ENCODE results near the gene KLHL17.
"Not testable (repeated sequence)": the region's sequence is repeated elsewhere in the genome, so short reads cannot be mapped to it uniquely, and the experiment has no call there.

The KLHL17 gene

DNA sequence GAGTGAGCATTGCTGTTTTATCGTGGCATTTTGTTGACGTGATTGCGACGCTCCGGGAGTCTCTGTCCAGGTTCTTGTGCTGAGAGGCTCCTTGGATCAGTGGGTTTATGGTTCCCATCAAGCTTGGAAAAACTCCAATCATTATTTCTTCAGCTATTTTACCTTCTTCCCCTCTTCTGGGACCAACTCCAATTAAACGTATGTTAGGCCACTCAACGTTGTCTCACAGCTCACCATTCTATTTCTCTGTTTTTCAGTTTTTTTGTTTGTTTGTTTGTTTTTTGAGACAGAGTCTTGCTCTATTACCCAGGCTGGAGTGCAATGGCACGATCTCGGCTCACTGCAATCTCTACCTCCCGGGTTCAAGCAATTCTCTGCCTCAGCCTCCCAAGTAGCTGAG lies 31.5 kb downstream of the KLHL17 start:
- Histone ChIP-seq H4K20me1 (ENCODE audit: insufficient read depth) (no peaks in the 10 kb centered on the region), H3K4me1 (ENCODE audit: low read depth, poor library complexity, severe bottlenecking) (peaks cover 4% of the 10 kb centered on the region), H3K9ac (no peak overlapping the region), H3K4me2 (no peak overlapping the region), H3K27me3 (ENCODE audit: insufficient read depth, low read depth) (peaks cover 95% of the 10 kb centered on the region), H3K27ac (no peak overlapping the region), H3K4me3 (IDR thresholded peaks at IDR 0.05; ENCODE audit: insufficient read depth, low read depth, low read length) (no peak overlapping the region), H3K36me3 (ENCODE audit: insufficient read depth) (no peaks in the 10 kb centered on the region), H2AFZ (ENCODE audit: low read depth) (no peak overlapping the region), H3K79me2 (ENCODE audit: insufficient read depth, low read depth) (no peaks in the 10 kb centered on the region)
- TF ChIP-seq, protein P1, sequence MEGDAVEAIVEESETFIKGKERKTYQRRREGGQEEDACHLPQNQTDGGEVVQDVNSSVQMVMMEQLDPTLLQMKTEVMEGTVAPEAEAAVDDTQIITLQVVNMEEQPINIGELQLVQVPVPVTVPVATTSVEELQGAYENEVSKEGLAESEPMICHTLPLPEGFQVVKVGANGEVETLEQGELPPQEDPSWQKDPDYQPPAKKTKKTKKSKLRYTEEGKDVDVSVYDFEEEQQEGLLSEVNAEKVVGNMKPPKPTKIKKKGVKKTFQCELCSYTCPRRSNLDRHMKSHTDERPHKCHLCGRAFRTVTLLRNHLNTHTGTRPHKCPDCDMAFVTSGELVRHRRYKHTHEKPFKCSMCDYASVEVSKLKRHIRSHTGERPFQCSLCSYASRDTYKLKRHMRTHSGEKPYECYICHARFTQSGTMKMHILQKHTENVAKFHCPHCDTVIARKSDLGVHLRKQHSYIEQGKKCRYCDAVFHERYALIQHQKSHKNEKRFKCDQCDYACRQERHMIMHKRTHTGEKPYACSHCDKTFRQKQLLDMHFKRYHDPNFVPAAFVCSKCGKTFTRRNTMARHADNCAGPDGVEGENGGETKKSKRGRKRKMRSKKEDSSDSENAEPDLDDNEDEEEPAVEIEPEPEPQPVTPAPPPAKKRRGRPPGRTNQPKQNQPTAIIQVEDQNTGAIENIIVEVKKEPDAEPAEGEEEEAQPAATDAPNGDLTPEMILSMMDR (conservative IDR thresholded peaks at IDR 0.05; ENCODE audit: low read depth, low read length) = no peak

DNA sequence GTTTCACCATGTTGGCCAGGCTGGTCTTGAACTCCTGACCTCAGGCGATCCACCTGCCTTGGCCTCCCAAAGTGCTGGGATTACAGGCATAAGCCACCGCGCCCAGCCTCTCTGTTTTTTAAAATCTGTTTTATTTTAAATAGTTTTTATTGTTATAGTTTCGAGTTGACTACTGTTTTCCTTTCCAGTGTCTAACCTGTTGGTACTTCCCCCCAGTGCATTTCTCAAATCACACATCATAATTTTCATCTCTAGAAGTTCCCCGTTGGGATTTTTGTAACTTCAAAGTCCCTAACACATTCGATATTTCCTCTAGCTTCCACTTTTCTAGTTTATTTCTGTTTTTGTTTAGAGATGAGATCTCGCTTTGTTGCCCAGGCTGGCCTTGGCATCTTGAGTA lies 32.0 kb downstream of the KLHL17 start:
- Histone ChIP-seq H3K36me3 (ENCODE audit: insufficient read depth) (no peaks in the 10 kb centered on the region), H3K4me1 (ENCODE audit: low read depth, poor library complexity, severe bottlenecking) (peaks cover 4% of the 10 kb centered on the region), H2AFZ (ENCODE audit: low read depth) (no peak overlapping the region), H3K27me3 (ENCODE audit: insufficient read depth, low read depth) (peaks cover 95% of the 10 kb centered on the region), H3K9ac (no peak overlapping the region), H3K27ac (no peak overlapping the region), H4K20me1 (ENCODE audit: insufficient read depth) (no peaks in the 10 kb centered on the region), H3K4me2 (no peak overlapping the region), H3K4me3 (IDR thresholded peaks at IDR 0.05; ENCODE audit: insufficient read depth, low read depth, low read length) (no peak overlapping the region), H3K79me2 (ENCODE audit: insufficient read depth, low read depth) (no peaks in the 10 kb centered on the region)
- TF ChIP-seq, protein P1 (conservative IDR thresholded peaks at IDR 0.05; ENCODE audit: low read depth, low read length) = no peak

DNA sequence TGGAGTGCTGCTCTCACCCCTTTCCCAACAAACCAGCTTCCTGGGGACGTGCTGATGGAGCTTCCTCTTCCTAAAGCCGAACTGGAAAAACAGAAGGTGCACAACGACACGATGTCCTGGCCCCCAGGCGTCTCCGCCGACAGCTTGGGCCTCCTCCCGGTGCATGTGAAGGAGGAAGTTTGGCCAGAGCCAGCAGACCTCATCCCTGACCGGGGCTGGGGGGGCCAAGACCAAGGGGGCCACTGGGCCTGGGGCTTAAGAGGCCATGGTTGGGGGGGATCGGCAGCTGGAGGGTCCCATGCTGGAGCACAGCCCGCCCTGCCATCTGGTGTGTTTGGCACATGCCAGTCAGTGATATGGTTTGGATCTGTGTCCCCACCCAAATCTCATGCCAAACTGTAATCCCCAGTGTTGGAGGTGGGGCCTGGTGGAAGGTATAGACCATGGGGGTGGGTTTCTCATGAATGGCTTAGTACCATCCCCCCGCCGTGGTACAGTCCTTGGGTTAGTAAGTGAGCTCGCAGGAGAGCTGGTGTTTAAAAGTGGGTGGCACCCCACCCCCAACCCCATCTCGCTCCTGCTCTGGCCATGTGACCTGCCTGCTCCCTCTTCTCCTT lies 33.1 kb downstream of the KLHL17 start:
- Histone ChIP-seq H3K4me2 (no peak overlapping the region), H3K27me3 (ENCODE audit: insufficient read depth, low read depth) (peaks cover 88% of the 10 kb centered on the region)

DNA sequence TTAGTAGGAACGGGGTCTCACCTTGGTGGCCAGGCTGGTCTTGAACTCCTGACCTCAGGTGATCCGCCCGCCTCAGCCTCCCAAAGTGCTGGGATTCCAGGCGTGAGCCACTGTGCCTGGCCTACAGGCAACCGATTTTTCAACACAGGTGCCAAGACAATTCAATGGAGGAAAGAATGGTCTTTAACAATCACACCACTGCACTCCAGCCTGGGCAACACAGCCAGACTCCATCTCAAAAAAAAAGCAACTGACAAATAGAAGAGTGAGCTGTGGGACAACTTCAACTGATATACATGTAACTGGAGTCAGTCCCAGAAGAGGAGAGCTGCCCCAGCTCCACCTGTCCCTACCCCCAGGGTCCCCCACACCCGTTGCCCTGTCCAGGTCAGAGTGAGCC lies 34.2 kb downstream of the KLHL17 start:
- not testable (repeated sequence) for H3K4me1 ChIP-seq (ENCODE audit: low read depth, poor library complexity, severe bottlenecking); H4K20me1 ChIP-seq (ENCODE audit: insufficient read depth); H2AFZ ChIP-seq (ENCODE audit: low read depth); H3K9ac ChIP-seq; H3K36me3 ChIP-seq (ENCODE audit: insufficient read depth); H3K4me2 ChIP-seq; H3K79me2 ChIP-seq (ENCODE audit: insufficient read depth, low read depth); H3K27ac ChIP-seq; H3K4me3 ChIP-seq (IDR thresholded peaks at IDR 0.05; ENCODE audit: insufficient read depth, low read depth, low read length)
- H3K27me3 ChIP-seq (ENCODE audit: insufficient read depth, low read depth) = peaks cover 78% of the 10 kb centered on the region

More for the DNA sequence above, 33.1 kb downstream of the KLHL17 start:
- TF ChIP-seq, protein P1 (conservative IDR thresholded peaks at IDR 0.05; ENCODE audit: low read depth, low read length) = no peak
- Histone ChIP-seq H3K4me3 (IDR thresholded peaks at IDR 0.05; ENCODE audit: insufficient read depth, low read depth, low read length) (no peak overlapping the region), H3K79me2 (ENCODE audit: insufficient read depth, low read depth) (no peaks in the 10 kb centered on the region), H3K4me1 (ENCODE audit: low read depth, poor library complexity, severe bottlenecking) (peaks cover 4% of the 10 kb centered on the region), H2AFZ (ENCODE audit: low read depth) (no peak overlapping the region), H3K36me3 (ENCODE audit: insufficient read depth) (no peaks in the 10 kb centered on the region), H3K9ac (no peak overlapping the region), H4K20me1 (ENCODE audit: insufficient read depth) (no peaks in the 10 kb centered on the region), H3K27ac (no peak overlapping the region)

Measured in KMS-11 (cell line).